GM15510 (cell line): ENCODE data around the gene DGLUCY.

Source experiments
- POLR2A ChIP-seq: IDR thresholded peaks from 3 replicates; pipeline ENCODE4 v1.6.1; 2011; ENCODE audit warnings: borderline replicate concordance; ENCODE audit not compliant: insufficient read length; ENCODE audit errors: extremely low read depth

Gene DGLUCY

DNA sequence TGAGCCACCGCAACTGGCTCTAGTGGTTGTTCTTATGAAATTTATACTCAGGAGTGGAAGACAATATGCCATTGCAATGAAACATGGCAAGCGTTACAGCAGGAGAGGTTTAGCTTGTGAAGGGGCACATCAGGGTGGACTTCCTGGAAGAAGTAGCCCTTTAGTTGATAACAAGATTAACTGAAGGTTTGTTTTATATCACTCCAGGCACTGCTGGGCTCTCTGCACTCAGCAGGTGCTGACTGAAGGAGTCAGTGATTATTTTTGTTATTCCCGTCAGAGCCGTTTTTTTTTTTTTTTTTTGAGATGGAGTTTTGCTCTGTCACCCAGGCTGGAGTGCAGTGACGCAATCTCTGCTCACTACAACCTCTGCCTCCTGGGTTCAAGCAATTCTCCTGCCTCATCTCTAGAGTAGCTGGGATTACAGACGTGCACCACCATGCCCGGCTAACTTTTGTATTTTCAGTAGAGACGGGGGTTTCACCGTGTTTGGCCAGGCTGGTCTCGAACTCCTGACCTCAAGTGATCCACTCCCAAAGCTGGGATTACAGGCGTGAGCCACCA, 148.2 kb downstream of the DGLUCY start:
- no peak for TF ChIP-seq POLR2A

DNA sequence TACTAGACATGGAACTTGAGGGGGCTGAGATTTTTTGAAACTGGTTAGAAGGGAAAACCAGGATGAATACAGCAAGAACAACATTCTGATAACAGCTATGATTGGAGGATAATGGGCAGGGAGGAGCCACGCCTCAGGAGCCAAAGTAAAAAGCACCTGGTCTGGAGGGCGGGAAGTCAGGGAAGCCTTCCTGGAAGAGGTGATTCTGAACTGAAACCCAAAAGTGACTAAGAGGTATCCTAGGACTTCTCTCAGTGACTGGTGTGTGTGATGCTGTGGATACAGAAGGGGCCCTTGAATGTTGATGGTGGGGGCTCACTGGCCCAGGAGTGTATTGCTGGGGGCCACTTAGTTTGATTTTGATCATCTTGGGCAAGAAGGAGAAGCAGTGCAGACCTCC, 149.5 kb downstream of the DGLUCY start:
- no peak for TF ChIP-seq POLR2A

DNA sequence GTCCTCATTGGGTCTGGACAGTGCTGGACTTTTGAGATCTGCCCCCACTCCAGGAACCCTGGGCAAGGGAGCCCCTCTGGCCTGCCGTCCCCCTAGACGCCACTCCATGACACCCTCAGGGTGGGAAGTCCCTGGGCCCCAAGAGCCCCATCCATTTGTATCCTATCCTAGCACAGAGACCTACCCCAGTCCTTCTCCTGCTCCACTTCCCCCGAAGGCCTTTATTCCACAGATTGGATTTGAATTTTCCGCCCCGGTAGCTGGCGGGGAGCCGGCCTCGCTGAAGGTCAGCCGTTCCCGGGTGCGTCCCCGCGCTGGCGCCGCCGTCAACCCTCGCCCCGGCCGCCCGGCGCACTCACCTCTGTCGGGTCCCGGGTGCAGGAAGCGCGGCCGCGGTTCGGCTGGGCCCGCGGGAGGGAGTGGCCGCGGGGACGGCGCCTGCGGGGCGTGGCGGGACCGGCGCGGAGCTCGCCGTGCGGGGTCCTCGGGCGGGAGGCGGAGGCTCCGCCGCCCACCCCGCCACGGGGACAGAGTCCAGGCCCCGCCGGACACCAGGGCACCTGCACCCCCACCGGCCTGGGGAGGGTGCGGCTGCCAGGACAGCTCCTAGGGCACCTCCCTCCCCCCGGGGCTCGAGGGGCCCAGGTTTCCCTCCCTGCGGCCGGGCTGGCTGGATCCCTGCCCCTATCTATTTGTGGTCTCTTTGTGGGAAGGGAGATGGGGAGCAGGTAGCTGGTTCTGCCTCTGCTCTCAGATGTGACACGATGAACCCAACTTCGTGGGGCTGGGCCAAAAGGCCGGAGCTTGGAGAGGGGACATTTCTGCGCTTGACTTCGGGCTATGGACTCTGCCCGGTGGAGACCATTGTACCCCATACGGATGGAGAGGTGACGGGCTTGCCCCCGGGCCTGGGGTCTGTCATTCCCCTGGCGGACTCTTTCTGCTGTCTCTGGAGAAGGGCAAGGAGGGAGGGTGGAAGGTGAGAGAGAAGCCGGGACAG, 150.6 kb downstream of the DGLUCY start:
- TF ChIP-seq POLR2A: no peak

DNA sequence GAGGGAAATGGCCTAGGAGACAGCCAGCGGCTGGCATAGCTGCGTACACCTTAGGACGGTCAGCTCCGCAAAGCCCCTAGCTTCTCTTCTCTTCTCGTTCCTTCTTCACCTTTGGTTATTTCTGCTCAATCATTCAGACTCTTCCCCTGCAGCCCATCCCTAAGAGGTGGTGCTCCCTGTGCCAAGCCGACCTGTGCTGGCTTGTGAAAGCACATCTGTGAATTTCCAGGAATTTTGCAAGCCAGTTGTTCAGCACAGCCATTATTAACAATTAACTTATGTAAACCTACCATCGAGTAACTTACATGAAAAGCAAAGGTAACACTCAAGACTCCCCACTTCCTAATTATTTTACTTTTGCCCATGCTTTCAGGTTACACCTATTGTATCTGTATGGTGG, 151.5 kb downstream of the DGLUCY start:
- TF ChIP-seq POLR2A: no peak

DNA sequence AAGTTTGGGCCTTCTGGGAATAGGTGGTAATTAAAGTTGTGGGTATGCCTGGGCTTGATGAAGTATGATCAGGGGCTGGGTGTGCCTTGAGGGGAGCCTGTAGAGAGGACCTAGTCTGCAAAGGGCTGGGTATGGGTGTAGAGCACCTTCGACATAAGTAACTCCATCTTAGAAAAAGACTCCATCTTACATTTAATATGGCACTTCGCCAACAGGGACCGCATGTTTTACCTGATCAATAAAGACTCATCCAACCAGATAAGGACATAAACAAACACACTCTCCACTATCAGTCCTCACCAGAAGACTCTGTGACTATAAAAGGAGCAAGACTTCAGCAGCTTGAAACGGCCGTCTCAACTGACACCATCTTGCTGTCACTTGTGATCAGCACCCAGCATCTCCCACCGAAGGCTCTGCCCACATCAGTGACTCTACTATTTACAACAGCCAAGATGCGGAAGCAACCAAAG, 154.1 kb downstream of the DGLUCY start:
- no peak for TF ChIP-seq POLR2A

DNA sequence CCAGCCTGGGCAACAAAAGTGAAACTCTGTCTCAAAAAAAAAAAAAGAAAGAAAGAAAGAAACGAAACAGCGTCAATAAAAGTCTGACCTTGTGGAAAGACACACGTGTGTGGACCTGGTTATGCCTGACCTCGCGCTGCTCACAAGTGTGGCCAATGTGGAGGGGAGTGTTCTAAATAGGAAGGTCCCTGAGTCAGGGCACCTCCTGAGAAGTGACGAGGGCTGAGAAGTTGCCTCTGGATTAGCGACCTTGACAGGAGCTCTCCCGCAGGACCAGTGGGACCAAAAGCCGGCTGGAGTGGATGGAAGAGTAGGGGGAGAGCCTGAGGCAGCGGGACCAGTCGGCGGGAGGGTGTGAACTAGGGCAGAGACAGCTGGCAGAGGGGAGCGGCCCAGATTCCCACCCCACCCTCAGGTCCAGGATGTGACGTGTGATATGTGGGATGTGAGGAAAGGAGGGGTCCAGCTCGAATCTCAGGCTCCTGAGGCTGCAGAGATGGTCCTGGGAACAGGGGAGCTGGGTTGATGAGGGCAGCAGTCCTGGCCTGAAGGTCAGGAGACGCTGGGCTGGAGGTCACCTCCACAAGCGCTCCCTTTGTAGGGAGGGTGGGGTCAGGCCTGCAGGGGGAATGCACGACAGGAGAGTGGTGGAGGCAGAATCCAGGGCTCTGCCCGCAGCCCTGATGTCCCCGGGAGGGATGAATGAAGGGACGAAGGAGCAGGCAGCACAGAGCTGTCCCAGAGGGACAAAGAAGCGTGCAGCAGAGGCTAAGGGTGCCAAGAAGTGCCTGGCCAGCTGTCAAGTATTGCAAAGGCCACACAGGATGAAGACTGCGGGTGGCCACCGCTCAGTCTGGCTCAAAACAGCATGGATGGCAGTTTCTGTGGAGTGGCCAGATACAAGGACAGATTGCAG, 155.5 kb downstream of the DGLUCY start:
- TF ChIP-seq POLR2A: no peak

DNA sequence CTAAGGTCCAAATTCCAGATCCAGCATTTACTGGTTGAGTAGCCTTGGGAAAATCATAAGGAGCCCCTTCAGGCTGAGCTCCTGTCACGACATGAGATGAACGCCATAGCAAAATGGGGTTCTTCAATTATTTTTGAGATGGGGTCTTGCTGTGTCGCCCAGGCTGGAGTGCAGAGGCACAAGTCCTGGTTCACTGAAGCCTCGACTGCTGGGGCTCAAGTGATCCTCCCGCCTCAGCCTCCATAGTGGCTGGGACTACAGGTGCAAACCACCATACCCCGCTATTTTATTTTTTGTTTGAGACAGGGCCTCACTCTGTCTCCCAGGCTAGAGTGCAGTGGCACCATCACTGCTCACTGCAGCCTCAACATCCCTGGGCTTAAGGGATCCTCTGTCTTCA, 156.3 kb downstream of the DGLUCY start:
- TF ChIP-seq POLR2A: no peak

DNA sequence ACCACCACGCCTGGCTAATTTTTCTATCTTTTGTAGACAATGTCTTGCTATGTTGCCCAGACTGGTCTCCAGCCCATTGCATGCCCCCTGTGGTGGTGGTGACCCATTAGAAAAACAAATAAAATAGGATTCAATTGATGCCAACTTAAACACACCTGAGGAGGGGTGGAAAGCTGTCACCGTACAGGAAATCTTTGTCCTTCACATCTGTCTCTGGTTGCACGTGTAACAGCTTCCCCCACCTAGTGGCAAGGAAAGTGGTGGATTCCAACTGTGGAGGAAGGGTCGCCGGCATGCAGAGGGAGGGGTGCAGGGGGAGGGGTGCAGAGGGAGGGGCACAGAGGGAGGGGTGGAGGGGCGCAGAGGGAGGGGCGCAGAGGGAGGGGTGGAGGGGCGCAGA, 156.7 kb downstream of the DGLUCY start:
- TF ChIP-seq POLR2A: no peak

DNA sequence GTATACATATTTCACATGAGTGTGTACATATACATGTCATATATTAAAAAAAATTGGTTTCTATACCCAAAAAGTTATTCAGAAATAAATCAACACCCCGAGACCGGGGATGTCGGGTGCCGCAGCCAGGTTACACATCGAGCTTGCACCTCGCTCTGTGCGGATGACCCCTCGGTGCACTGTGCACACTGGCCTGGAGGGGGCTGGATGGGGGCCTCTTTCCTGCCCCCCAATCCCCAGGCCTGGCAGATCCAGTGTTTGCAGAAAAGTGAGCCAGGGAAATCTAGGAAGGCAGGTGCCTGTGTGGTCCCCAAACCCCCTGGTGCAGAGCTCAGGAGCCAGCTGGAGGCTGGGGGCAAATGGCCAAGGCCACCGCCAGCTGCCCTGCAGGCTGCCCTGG, 157.8 kb downstream of the DGLUCY start:
- TF ChIP-seq POLR2A: no peak

DNA sequence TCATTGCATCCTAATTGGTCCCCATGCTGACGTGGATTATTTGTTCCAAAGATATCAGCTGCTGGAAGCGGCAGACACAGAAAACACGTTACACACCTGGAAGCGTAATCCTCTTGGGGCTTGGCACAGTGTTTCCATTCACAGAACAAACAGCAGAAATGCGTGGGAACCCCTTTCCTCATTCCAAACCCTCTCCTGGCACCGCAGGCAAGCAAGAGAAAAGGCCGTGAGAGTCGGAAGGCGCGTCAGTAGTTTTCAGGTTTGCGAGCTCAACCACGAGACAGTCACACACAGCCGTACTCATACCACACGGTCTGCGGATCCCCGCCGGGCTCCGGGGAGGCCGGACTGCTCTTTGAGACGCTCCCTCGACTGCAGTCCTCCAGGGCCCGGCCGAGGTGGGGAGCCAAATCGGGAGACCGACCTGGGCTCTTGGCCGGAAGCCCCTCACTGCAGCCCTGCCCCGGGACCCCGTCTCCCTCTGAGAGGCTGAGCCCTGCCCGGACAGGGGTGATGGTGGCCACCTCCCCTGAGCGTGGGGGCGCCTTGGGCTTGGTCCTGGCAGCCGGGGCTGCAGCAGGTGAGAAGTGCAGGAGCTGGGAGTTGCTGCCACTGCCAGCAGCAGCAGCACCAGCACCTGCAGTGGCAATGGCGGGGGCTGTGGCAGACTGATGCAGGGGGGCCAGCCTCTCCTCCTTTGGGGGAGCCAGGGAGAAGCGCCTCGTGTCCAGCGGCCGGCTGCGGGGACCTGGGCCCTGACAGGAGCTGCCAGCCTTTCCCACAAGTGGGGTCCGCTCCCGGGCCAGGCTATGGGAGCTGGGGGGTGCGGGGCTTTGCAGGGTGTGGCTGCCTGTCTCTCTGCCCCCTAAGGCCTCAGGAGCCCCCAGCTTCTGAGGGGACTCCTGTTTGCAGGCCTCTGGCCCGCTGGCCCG, 158.7 kb downstream of the DGLUCY start:
- no peak for TF ChIP-seq POLR2A

DNA sequence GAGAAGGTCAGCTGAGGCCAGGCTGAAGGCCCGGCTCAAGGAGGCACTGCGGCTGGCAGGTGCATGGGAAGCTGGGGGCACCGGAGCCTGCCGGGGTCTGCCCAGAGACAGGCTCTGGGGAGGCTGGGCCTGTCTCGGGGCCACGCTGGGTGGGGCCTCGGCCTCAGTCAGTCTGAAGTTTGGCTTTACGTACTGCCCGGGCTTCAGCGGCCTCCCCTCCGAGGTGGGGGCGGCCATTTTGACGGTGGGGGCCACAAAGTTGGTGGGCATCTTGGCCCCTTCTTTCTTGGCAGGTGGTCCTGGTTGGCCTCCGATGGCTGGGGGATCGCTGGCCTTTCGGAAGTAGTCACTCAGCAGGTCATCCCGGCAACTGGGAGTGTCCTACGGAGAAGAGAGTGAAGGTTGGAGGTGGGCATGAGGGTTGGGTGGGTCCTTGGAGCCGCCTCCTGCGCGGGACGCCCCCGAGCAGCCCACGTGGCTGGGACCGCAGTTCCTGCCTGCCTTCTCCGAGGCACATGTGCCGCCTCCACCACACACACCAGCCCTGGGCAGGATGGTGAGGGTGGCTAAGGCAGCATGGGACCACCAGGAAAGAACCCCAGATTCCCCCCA, 159.5 kb downstream of the DGLUCY start:
- no peak for TF ChIP-seq POLR2A

DNA sequence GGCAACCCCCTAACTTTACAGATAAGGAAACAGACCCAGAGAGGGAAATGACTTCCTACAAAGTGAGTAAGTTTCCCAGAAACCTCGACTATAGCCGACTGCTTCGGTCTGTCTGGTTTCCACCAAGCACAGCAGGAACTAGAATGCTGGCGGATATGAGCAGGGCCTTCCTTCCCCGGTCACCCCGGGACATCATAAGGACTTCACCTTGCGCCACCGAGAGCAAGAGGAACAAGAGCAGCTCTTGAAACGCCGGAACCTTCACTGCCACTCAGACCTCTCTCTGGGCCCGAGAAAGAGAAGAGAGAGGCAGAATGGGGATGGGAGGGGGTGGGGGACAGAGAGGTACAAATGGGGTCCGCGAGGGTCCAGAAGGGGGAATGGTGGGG, 160.0 kb downstream of the DGLUCY start:
- TF ChIP-seq POLR2A: no peak

DNA sequence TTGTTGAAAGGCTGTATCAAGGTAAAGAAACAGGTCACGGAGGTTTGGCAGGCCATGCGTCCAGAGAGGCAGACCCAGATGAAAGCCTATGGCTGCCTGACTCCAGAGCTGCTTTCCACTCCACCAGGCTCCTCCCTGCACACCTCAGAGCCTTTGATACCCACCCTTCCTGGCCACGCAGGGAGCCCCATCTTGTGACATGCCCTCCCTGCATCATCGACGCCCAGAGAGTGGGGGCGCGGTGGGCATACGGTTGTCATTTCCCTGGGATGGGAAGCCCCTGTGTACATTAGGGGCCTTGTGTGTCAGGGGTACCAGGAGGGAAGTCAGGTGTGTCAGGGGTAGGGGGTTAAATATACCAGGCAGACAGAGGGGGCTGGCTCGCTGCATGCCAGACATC, 160.9 kb downstream of the DGLUCY start:
- TF ChIP-seq POLR2A: no peak
